Measurements from ENCODE around the gene C5.
A peak's percentile ranks its signal among the peaks of the same experiment; 100 is the strongest.

The C5 gene

DNA sequence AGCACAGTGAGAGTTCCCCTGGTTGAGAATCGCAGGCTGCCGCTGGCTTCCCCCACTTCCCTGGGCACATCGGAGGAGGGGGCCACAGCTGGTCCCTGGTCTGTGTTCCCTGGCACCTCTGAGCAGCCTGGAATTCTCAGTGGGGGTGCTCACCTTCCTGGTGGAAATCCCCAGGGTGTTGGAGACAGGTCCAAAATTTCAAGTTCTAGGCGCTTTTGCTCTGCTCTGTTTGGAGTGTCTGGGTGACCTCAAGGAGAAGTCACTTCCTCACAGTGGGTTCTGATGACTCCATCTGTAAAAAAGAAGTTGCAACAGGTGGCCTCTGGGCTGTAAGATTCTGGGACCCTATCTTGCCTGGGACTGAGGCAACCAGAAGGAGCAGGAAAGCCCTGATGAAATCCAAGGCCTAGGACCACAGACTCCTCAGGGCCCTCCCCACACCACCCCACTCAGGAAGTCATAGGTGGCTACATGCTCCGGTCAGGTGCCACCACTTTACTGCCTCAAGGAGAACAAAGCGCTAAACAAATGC lies 123.6 kb downstream of the C5 start, which contains the start of gene TRAF1:
Gene TRAF1, minus strand, starts transcription at position 400 of the 532 bp plus-strand sequence. CDS start 721 bp downstream, outside the sequence.
- H3K36me3 ChIP-seq (ENCODE audit: control insufficient read depth in 4 of 4, insufficient read depth in 4 of 4, low read length in 3 of 4), result no peaks in the 10 kb centered on the region
- CTCF ChIA-PET, result interaction anchor here (1.4 to 5.9 kb wide), 6 partner anchors 9 to 29 kb away, joined by 3 to 29 read pairs (median 4); no protein-coding TSS in a partner anchor
- peak within 1 kb of the TSS in 1 of 2 experiments; percentile 51 for H3K27ac ChIP-seq (ENCODE audit: insufficient read depth in 1 of 2, low read depth in 1 of 2, low read length in 2 of 2, poor library complexity in 1 of 2, severe bottlenecking in 2 of 2)
- no peaks in the 10 kb centered on the region for H3K27me3 ChIP-seq (replicated peaks in 2 of 5; ENCODE audit: control insufficient read depth in 4 of 5, insufficient read depth in 5 of 5, low read length in 4 of 5)
- no peaks in the 10 kb centered on the region for H3K9me3 ChIP-seq (ENCODE audit: control extremely low read depth in 1 of 5, control insufficient read depth in 4 of 5, insufficient read depth in 2 of 5, low read depth in 1 of 5, low read length in 4 of 5)
- 77% methylated on average over 6 of the region's 6 CpGs for WGBS (ENCODE audit: insufficient coverage)
- POLR2A ChIA-PET, result interaction anchor here (1.4 kb wide), 1 partner anchor 29 kb away, joined by 5 read pairs; no protein-coding TSS in a partner anchor
- DNase-seq, result peak in 2 of 3 donors; percentile 78 to 82
- H3K4me1 ChIP-seq (ENCODE audit: control extremely low read depth in 1 of 4, control insufficient read depth in 4 of 4, insufficient read depth in 4 of 4, low read length in 3 of 4), result peaks cover 8 to 50% (median 44%) of the 10 kb centered on the region in 4 experiments
- peak within 1 kb of the TSS in 1 of 7 experiments; percentile 18 for H3K4me3 ChIP-seq (ENCODE audit: control insufficient read depth in 1 of 7, extremely low read depth in 1 of 7, insufficient read depth in 4 of 7, low read depth in 2 of 7, low read length in 6 of 7)

DNA sequence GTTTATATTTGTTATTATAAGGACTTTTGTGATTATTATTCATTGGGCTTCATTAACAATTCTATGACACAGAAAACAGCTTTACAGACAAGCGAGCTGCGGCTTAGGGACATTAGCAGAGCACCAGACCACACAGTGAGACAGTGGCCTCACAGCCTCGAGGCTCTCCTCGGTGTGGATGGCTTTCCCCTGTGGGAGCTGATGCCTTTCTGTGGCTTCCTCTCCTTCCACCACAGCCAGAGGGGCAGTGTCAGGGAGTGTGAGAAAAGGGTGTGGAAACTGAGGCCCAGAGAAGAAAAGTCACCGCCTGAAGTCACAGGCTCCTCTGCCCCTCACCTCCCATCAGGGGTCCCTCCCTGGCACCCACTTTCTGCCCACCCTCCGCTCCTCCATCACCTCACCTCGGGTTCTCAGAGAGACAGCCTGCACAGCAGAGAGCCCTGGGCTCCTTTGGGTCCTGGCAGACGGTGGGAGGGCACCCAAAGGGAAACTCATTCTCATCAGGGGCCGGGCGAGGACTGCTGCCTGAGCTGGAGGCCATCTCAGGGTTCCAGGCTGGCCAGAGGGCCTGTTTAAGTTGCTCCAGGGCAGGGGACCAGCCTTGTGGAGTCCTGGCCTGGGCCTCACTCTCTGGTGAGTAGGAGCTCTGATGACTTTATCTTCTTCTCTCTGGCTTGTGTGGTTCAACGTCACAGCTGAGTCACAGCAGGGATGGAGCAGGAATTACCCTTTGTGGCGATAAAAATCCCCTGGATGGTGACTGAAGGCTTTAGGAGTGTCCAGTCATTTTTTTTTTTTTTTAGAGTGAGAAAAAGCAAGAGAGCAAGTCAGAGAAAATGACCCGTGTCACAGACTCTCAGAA lies 124.3 kb downstream of the C5 start:
- 75% methylated on average over 7 of the region's 13 CpGs for WGBS (ENCODE audit: insufficient coverage)
- no peaks in the 10 kb centered on the region for H3K9me3 ChIP-seq (ENCODE audit: control extremely low read depth in 1 of 5, control insufficient read depth in 4 of 5, insufficient read depth in 2 of 5, low read depth in 1 of 5, low read length in 4 of 5)
- H3K4me1 ChIP-seq (ENCODE audit: control extremely low read depth in 1 of 4, control insufficient read depth in 4 of 4, insufficient read depth in 4 of 4, low read length in 3 of 4), result peaks cover 5 to 46% (median 37%) of the 10 kb centered on the region in 4 experiments
- ChIA-PET CTCF (interaction anchor here (0.6 to 5.9 kb wide), 6 partner anchors 8 to 171 kb away, joined by 3 to 29 read pairs (median 4); no protein-coding TSS in a partner anchor), POLR2A (interaction anchor here (1.1 to 1.4 kb wide), 2 partner anchors 29 to 57 kb away, joined by 3 to 5 read pairs; no protein-coding TSS in a partner anchor)
- H3K4me3 ChIP-seq (ENCODE audit: control insufficient read depth in 1 of 7, extremely low read depth in 1 of 7, insufficient read depth in 4 of 7, low read depth in 2 of 7, low read length in 6 of 7), result no peak overlapping the region
- no peaks in the 10 kb centered on the region for H3K36me3 ChIP-seq (ENCODE audit: control insufficient read depth in 4 of 4, insufficient read depth in 4 of 4, low read length in 3 of 4)
- peak; percentile 45 to 84 (median 79) for DNase-seq
- peak overlapping the region in 1 of 2 experiments; percentile 51 for H3K27ac ChIP-seq (ENCODE audit: insufficient read depth in 1 of 2, low read depth in 1 of 2, low read length in 2 of 2, poor library complexity in 1 of 2, severe bottlenecking in 2 of 2)
- no peaks in the 10 kb centered on the region for H3K27me3 ChIP-seq (replicated peaks in 2 of 5; ENCODE audit: control insufficient read depth in 4 of 5, insufficient read depth in 5 of 5, low read length in 4 of 5)

DNA sequence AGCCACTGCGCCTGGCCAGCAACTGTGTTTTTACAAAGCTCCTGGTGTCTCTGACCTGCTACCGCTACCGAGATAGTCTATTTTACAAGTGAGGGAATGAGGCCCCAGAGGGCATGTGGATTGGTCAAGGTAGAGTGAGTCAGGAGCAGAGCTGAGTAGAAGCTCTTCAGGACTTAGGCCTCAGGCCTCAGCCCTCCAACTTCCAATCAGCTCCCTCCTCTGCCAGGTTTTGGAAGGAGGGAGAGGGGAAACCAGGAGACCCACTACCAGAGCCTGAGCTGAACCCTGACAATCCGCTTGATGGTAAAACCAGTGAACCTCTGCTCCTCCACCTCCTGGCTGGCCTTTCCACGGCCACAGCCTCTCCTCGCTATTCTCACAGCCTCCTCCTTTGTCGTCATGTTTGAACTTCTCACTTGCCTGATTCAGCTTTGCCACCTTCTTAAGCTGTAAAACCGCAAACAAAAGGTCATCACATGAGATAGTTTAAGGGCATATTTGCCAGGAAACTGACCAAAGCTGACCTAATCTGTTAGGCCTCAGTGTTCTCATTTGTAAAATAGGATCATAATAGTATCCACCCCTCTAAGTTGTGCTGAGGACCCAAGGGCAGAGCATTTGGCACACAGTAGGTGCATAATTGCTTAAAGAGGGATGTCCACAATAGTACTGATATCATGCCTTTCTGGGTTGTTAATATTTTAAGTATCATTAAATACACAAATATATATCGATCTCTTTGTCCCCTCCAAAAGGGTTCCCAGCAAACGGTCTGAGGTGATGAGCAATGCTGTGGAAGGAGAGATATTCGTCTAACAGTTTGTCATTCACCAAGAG lies 125.2 kb downstream of the C5 start:
- 83% methylated on average over 6 of the region's 11 CpGs for WGBS (ENCODE audit: insufficient coverage)
- Histone ChIP-seq H3K4me3 (ENCODE audit: control insufficient read depth in 1 of 7, extremely low read depth in 1 of 7, insufficient read depth in 4 of 7, low read depth in 2 of 7, low read length in 6 of 7) (no peak overlapping the region), H3K27ac (ENCODE audit: insufficient read depth in 1 of 2, low read depth in 1 of 2, low read length in 2 of 2, poor library complexity in 1 of 2, severe bottlenecking in 2 of 2) (no peak overlapping the region)

DNA sequence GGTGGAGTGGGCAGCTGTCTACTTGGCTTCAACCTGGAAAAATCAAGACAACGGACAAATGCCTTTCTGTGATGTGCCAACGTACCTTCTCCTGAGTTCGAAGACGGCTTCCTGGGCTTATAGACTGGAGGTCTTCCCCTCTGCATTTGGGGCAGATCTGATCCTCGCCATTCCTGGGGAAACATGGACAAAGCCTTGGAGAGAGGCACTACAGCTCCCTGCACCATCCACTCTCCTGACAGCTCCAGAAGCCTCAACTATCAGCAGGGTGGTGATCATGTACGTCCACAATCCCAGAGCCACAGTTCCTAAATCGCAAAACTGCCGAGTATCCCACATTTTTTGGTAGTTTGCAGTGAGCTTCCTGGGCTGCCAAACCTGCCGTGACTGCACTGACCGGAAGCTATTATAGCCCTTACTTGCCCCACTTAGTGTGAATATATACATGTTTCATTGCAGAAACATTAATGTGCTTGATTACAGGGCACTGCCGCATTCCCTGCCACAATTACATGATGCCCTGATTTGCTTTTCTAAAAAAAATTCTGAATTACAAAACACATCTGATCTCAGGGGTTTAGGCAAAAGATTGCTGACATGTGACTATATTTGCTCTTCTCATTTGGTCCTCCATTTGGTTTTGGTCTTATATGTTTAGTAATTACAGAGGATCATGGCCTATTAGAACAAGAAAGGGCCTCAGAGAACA lies 126.3 kb downstream of the C5 start:
- no peak overlapping the region for H3K4me3 ChIP-seq (ENCODE audit: control insufficient read depth in 1 of 7, extremely low read depth in 1 of 7, insufficient read depth in 4 of 7, low read depth in 2 of 7, low read length in 6 of 7)

More for the DNA sequence above, 125.2 kb downstream of the C5 start:
- no peaks in the 10 kb centered on the region for H3K36me3 ChIP-seq (ENCODE audit: control insufficient read depth in 4 of 4, insufficient read depth in 4 of 4, low read length in 3 of 4)
- POLR2A ChIA-PET, result interaction anchor here (1.1 kb wide), 1 partner anchor 56 kb away, joined by 3 read pairs; no protein-coding TSS in a partner anchor
- no peak for DNase-seq
- peaks cover 5 to 47% (median 35%) of the 10 kb centered on the region in 4 experiments for H3K4me1 ChIP-seq (ENCODE audit: control extremely low read depth in 1 of 4, control insufficient read depth in 4 of 4, insufficient read depth in 4 of 4, low read length in 3 of 4)
- CTCF ChIA-PET, result interaction anchor here (0.7 to 5.9 kb wide), 4 partner anchors 11 to 55 kb away, joined by 3 to 29 read pairs (median 4); no protein-coding TSS in a partner anchor
- no peaks in the 10 kb centered on the region for H3K27me3 ChIP-seq (replicated peaks in 2 of 5; ENCODE audit: control insufficient read depth in 4 of 5, insufficient read depth in 5 of 5, low read length in 4 of 5)
- no peaks in the 10 kb centered on the region for H3K9me3 ChIP-seq (ENCODE audit: control extremely low read depth in 1 of 5, control insufficient read depth in 4 of 5, insufficient read depth in 2 of 5, low read depth in 1 of 5, low read length in 4 of 5)

DNA sequence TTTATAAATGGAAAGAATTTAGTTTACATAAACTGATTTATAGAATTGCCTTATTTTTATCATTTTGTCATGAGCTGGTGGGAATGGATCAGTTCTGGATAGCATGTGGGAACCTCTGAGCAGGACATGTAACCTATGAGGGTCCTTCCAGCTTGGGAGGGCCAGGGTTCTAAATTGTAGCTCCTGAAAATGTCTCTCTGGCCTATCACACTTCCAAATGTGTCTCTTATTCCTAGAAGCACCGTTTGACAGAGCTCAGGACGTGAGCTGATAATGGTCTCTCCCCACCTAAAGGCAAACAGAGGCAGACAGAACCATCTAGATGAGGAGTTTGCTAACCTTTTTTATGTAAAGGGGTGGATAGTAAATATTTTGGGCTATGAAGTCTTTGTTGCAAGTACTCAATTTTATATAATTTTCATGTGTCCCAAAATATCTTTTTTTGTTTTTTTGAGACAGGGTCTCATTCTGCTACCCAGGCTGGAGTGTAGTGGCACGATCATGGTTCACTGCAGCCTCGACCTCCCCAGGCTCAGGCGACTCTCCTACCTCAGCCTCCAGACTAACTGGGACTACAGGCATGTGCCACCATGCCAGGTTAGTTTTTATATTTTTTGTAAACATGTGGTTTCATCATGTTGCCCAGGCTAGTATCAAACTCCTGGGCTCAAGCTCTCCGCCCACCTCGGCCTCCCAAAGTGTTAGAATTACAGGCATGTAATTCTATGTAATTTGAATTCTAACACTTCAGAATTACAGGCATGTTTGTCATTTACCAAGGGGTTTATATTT lies 127.5 kb downstream of the C5 start:
- no peak overlapping the region for H3K4me3 ChIP-seq (ENCODE audit: control insufficient read depth in 1 of 7, extremely low read depth in 1 of 7, insufficient read depth in 4 of 7, low read depth in 2 of 7, low read length in 6 of 7)
- 100% methylated on average over 3 of the region's 7 CpGs for WGBS (ENCODE audit: insufficient coverage)
- no peak overlapping the region for H3K27ac ChIP-seq (ENCODE audit: insufficient read depth in 1 of 2, low read depth in 1 of 2, low read length in 2 of 2, poor library complexity in 1 of 2, severe bottlenecking in 2 of 2)
- H3K36me3 ChIP-seq (ENCODE audit: control insufficient read depth in 4 of 4, insufficient read depth in 4 of 4, low read length in 3 of 4), result no peaks in the 10 kb centered on the region
- peaks cover 0 to 31% (median 18%) of the 10 kb centered on the region in 4 experiments for H3K4me1 ChIP-seq (ENCODE audit: control extremely low read depth in 1 of 4, control insufficient read depth in 4 of 4, insufficient read depth in 4 of 4, low read length in 3 of 4)
- CTCF ChIA-PET, result interaction anchor here (1.1 to 5.9 kb wide), 3 partner anchors 13 to 149 kb away, joined by 3 to 29 read pairs (median 7); no protein-coding TSS in a partner anchor
- no peaks in the 10 kb centered on the region for H3K27me3 ChIP-seq (replicated peaks in 2 of 5; ENCODE audit: control insufficient read depth in 4 of 5, insufficient read depth in 5 of 5, low read length in 4 of 5)
- no peak for DNase-seq
- POLR2A ChIA-PET, result no interaction called here
- H3K9me3 ChIP-seq (ENCODE audit: control extremely low read depth in 1 of 5, control insufficient read depth in 4 of 5, insufficient read depth in 2 of 5, low read depth in 1 of 5, low read length in 4 of 5), result no peaks in the 10 kb centered on the region

More for the DNA sequence above, 126.3 kb downstream of the C5 start:
- H3K27me3 ChIP-seq (replicated peaks in 2 of 5; ENCODE audit: control insufficient read depth in 4 of 5, insufficient read depth in 5 of 5, low read length in 4 of 5), result no peaks in the 10 kb centered on the region
- ChIA-PET CTCF (interaction anchor here (0.7 to 5.9 kb wide), 6 partner anchors 15 to 108 kb away, joined by 3 to 29 read pairs (median 3); no protein-coding TSS in a partner anchor), POLR2A (no interaction called here)
- no peaks in the 10 kb centered on the region for H3K9me3 ChIP-seq (ENCODE audit: control extremely low read depth in 1 of 5, control insufficient read depth in 4 of 5, insufficient read depth in 2 of 5, low read depth in 1 of 5, low read length in 4 of 5)
- H3K4me1 ChIP-seq (ENCODE audit: control extremely low read depth in 1 of 4, control insufficient read depth in 4 of 4, insufficient read depth in 4 of 4, low read length in 3 of 4), result peaks cover 0 to 38% (median 27%) of the 10 kb centered on the region in 4 experiments
- H3K27ac ChIP-seq (ENCODE audit: insufficient read depth in 1 of 2, low read depth in 1 of 2, low read length in 2 of 2, poor library complexity in 1 of 2, severe bottlenecking in 2 of 2), result no peak overlapping the region
- no peaks in the 10 kb centered on the region for H3K36me3 ChIP-seq (ENCODE audit: control insufficient read depth in 4 of 4, insufficient read depth in 4 of 4, low read length in 3 of 4)
- no peak for DNase-seq
- WGBS (ENCODE audit: insufficient coverage), result 97% methylated on average over 11 of the region's 11 CpGs
